Immature natural killer cell (primary cell): ENCODE measurements around the gene NRXN2. TPM values are rescaled to one million over a fixed set of nuclear protein-coding genes. Genes with fewer than 3 reads are reported as not detected.
A peak's percentile ranks its signal among the peaks of the same experiment; 100 is the strongest.

ENCODE experiments used
- DNase-seq, 3 donors: peaks; one replicate each; pipeline ENCODE4 v3.0.0; 2022; ENCODE audit warnings: mixed read lengths in 1 of 3
- H3K27ac Mint-ChIP-seq, 6 donors: one replicate each; pipeline ENCODE4 v1.8.0; 2020; ENCODE audit warnings: mixed read lengths in 6 of 6, mild to moderate bottlenecking in 5 of 6, inconsistent platforms in 4 of 6, moderate library complexity in 3 of 6
- H3K27me3 Mint-ChIP-seq, 3 donors: one replicate each; pipeline ENCODE4 v1.8.0; 2020 to 2021; ENCODE audit warnings: low read depth in 3 of 3, mild to moderate bottlenecking in 3 of 3, mixed read lengths in 3 of 3, moderate library complexity in 3 of 3, inconsistent platforms in 1 of 3
- H3K36me3 Mint-ChIP-seq, 3 donors: one replicate each; pipeline ENCODE4 v1.8.0; 2020; ENCODE audit warnings: mixed read lengths in 3 of 3, inconsistent platforms in 2 of 3, mild to moderate bottlenecking in 2 of 3
- H3K4me1 Mint-ChIP-seq, 2 donors: one replicate each; pipeline ENCODE4 v1.8.0; 2020; ENCODE audit warnings: inconsistent platforms in 2 of 2, mild to moderate bottlenecking in 2 of 2, mixed read lengths in 2 of 2, moderate library complexity in 1 of 2
- H3K4me3 Mint-ChIP-seq, 5 donors: one replicate each; pipeline ENCODE4 v1.8.0; 2020; ENCODE audit warnings: mild to moderate bottlenecking in 5 of 5, mixed read lengths in 5 of 5, inconsistent platforms in 3 of 5, moderate library complexity in 3 of 5
- H3K9me3 Mint-ChIP-seq, 6 donors: one replicate each; pipeline ENCODE4 v1.8.0; 2020; ENCODE audit warnings: mild to moderate bottlenecking in 6 of 6, mixed read lengths in 6 of 6, inconsistent platforms in 4 of 6, moderate library complexity in 3 of 6
- polyA plus RNA-seq, 3 donors: library from polyadenylated mRNA; unstranded; fragments of 300-500 nt; fragmentation: Illumina TruSeq; gene quantifications; one replicate each; pipeline ENCODE4 v1.2.3, GENCODE V29; 2021

The NRXN2 gene
- polyA plus RNA-seq, 3 donors from 2014 or later: 0.44 to 3.6 (median 3.2) TPM

GRCh38 chr11:64745189-64745520 lies 22.2 kb upstream of the NRXN2 start:
- peaks cover 48 to 58% of the 10 kb centered on the region in 2 donors for H3K4me1 Mint-ChIP-seq
- peaks cover 16 to 22% (median 17%) of the 10 kb centered on the region in 3 donors for H3K27me3 Mint-ChIP-seq
- H3K9me3 Mint-ChIP-seq: no peaks in the 10 kb centered on the region
- DNase-seq: peak; percentile 89 to 92 (median 92)
- H3K4me3 Mint-ChIP-seq: peak overlapping the region; percentile 94 to 98 (median 97)
- peaks cover 4 to 11% (median 4%) of the 10 kb centered on the region in 3 donors for H3K36me3 Mint-ChIP-seq
- H3K27ac Mint-ChIP-seq: peak overlapping the region; percentile 90 to 100 (median 99)

GRCh38 chr11:64744544-64745188 lies 21.7 kb upstream of the NRXN2 start:
- Mint-ChIP-seq H3K27ac (peak overlapping the region; percentile 85 to 100 (median 99)), H3K4me1 (peaks cover 47 to 57% of the 10 kb centered on the region in 2 donors), H3K4me3 (peak overlapping the region; percentile 94 to 100 (median 97)), H3K36me3 (peaks cover 4 to 9% (median 4%) of the 10 kb centered on the region in 3 donors), H3K9me3 (no peaks in the 10 kb centered on the region), H3K27me3 (peaks cover 16 to 21% (median 17%) of the 10 kb centered on the region in 3 donors)
- DNase-seq: peak in 2 of 3 donors; percentile 64 to 66

GRCh38 chr11:64743591-64744543 lies 20.9 kb upstream of the NRXN2 start, which contains the start of gene RASGRP2:
TSS of gene RASGRP2 (minus strand) at chr11:64744142. CDS start at chr11:64742866, 1,276 bp downstream.
- H3K27ac Mint-ChIP-seq: peak within 1 kb of the TSS; percentile 85 to 100 (median 98)
- H3K4me1 Mint-ChIP-seq: peaks cover 47 to 57% of the 10 kb centered on the region in 2 donors
- H3K9me3 Mint-ChIP-seq: no peaks in the 10 kb centered on the region
- H3K36me3 Mint-ChIP-seq: peaks cover 4 to 9% (median 4%) of the 10 kb centered on the region in 3 donors
- H3K4me3 Mint-ChIP-seq: peak within 1 kb of the TSS; percentile 92 to 100 (median 96)
- DNase-seq: peak; percentile 90 to 92 (median 92)
- H3K27me3 Mint-ChIP-seq: peaks cover 16 to 21% (median 17%) of the 10 kb centered on the region in 3 donors

GRCh38 chr11:64742889-64743590 lies 20.0 kb upstream of the NRXN2 start:
- DNase-seq: peak; percentile 75 to 76 (median 76)
- Mint-ChIP-seq H3K27me3 (peaks cover 16 to 20% (median 17%) of the 10 kb centered on the region in 3 donors), H3K4me1 (peaks cover 44 to 53% of the 10 kb centered on the region in 2 donors), H3K27ac (peak overlapping the region in 1 of 6 donors; percentile 95), H3K4me3 (peak overlapping the region; percentile 4 to 100 (median 96)), H3K36me3 (peaks cover 4 to 9% (median 4%) of the 10 kb centered on the region in 3 donors), H3K9me3 (no peaks in the 10 kb centered on the region)

GRCh38 chr11:64742087-64742888 lies 19.3 kb upstream of the NRXN2 start:
- H3K27ac Mint-ChIP-seq: peak overlapping the region in 5 of 6 donors; percentile 51 to 79 (median 67)

GRCh38 chr11:64741375-64742086 lies 18.5 kb upstream of the NRXN2 start:
- Mint-ChIP-seq H3K9me3 (no peaks in the 10 kb centered on the region), H3K4me1 (peaks cover 37 to 38% of the 10 kb centered on the region in 2 donors), H3K27me3 (peaks cover 15 to 19% (median 17%) of the 10 kb centered on the region in 3 donors), H3K36me3 (peaks cover 4 to 15% (median 8%) of the 10 kb centered on the region in 3 donors), H3K4me3 (peak overlapping the region; percentile 78 to 85 (median 81)), H3K27ac (peak overlapping the region; percentile 40 to 71 (median 61))
- no peak for DNase-seq

More at GRCh38 chr11:64742087-64742888, 19.3 kb upstream of the NRXN2 start:
- Mint-ChIP-seq H3K9me3 (no peaks in the 10 kb centered on the region), H3K27me3 (peaks cover 15 to 19% (median 17%) of the 10 kb centered on the region in 3 donors), H3K4me3 (peak overlapping the region; percentile 78 to 85 (median 81)), H3K4me1 (peaks cover 42 to 46% of the 10 kb centered on the region in 2 donors), H3K36me3 (peaks cover 4 to 11% (median 4%) of the 10 kb centered on the region in 3 donors)
- no peak for DNase-seq

- Mint-ChIP-seq H3K27ac (peak overlapping the region in 4 of 6 donors; percentile 12 to 66 (median 55)), H3K36me3 (peaks cover 4 to 23% (median 14%) of the 10 kb centered on the region in 3 donors), H3K27me3 (peaks cover 8 to 13% (median 9%) of the 10 kb centered on the region in 3 donors), H3K9me3 (no peaks in the 10 kb centered on the region), H3K4me1 (peaks cover 35 to 43% of the 10 kb centered on the region in 2 donors), H3K4me3 (no peak overlapping the region)
- no peak for DNase-seq
Observed at GRCh38 chr11:64739871-64740270, 16.9 kb upstream of the NRXN2 start.

- no peak for DNase-seq
- Mint-ChIP-seq H3K36me3 (peaks cover 4 to 41% (median 27%) of the 10 kb centered on the region in 3 donors), H3K9me3 (no peaks in the 10 kb centered on the region), H3K4me3 (no peak overlapping the region), H3K27me3 (peaks cover 0 to 3% (median 0%) of the 10 kb centered on the region in 3 donors), H3K4me1 (peaks cover 30 to 36% of the 10 kb centered on the region in 2 donors), H3K27ac (peak overlapping the region in 2 of 6 donors; percentile 5 to 53)
Observed at GRCh38 chr11:64736654-64737053, 13.7 kb upstream of the NRXN2 start.

GRCh38 chr11:64735725-64736259 lies 12.8 kb upstream of the NRXN2 start:
- Mint-ChIP-seq H3K27me3 (peaks cover 0 to 3% (median 0%) of the 10 kb centered on the region in 3 donors), H3K4me3 (no peak overlapping the region), H3K27ac (peak overlapping the region in 3 of 6 donors; percentile 38 to 50 (median 49)), H3K36me3 (peaks cover 4 to 47% (median 30%) of the 10 kb centered on the region in 3 donors), H3K9me3 (no peaks in the 10 kb centered on the region), H3K4me1 (peaks cover 23 to 32% of the 10 kb centered on the region in 2 donors)
- DNase-seq: no peak

GRCh38 chr11:64734811-64735724 lies 12.1 kb upstream of the NRXN2 start:
- peaks cover 17 to 25% of the 10 kb centered on the region in 2 donors for H3K4me1 Mint-ChIP-seq
- peaks cover 0 to 44% (median 26%) of the 10 kb centered on the region in 3 donors for H3K36me3 Mint-ChIP-seq
- H3K27ac Mint-ChIP-seq: peak overlapping the region in 3 of 6 donors; percentile 50 to 69 (median 68)
- peaks cover 0 to 3% (median 0%) of the 10 kb centered on the region in 3 donors for H3K27me3 Mint-ChIP-seq
- no peaks in the 10 kb centered on the region for H3K9me3 Mint-ChIP-seq
- DNase-seq: no peak
- H3K4me3 Mint-ChIP-seq: no peak overlapping the region

- no peak overlapping the region for H3K4me3 Mint-ChIP-seq
- H3K27ac Mint-ChIP-seq: no peak overlapping the region
- H3K27me3 Mint-ChIP-seq: peaks cover 0 to 2% (median 0%) of the 10 kb centered on the region in 3 donors
- H3K4me1 Mint-ChIP-seq: peaks cover 16 to 24% of the 10 kb centered on the region in 2 donors
- peaks cover 0 to 49% (median 26%) of the 10 kb centered on the region in 3 donors for H3K36me3 Mint-ChIP-seq
- no peaks in the 10 kb centered on the region for H3K9me3 Mint-ChIP-seq
- no peak for DNase-seq
Observed at GRCh38 chr11:64731601-64732000, 8.6 kb upstream of the NRXN2 start.
